A673 (cell line): ENCODE measurements around the gene SAMD4B.

Source experiments
- EZH2 ChIP-seq: fragments of 200-600 bp; sonication (generic); IDR thresholded peaks from 2 replicates; pipeline ENCODE4 v1.6.1; 2017; ENCODE audit warnings: borderline replicate concordance, low read depth, mild to moderate bottlenecking, mixed read lengths, antibody characterized with exemption, low read length; ENCODE audit not compliant: poor library complexity, severe bottlenecking
- TF ChIP-seq, protein P1 (sequence below): fragments of 300-800, 200-600 bp; sonication (generic); conservative IDR thresholded peaks from 2 replicates; pipeline ENCODE4 v1.5.1; 2017; ENCODE audit warnings: low read depth, mild to moderate bottlenecking, antibody characterized with exemption, low read length, moderate library complexity, mixed read lengths

GRCh38 chr19:39413911-39414608, 71.8 kb downstream of the SAMD4B start:
- no peak for TF ChIP-seq EZH2
- TF ChIP-seq, protein P1, sequence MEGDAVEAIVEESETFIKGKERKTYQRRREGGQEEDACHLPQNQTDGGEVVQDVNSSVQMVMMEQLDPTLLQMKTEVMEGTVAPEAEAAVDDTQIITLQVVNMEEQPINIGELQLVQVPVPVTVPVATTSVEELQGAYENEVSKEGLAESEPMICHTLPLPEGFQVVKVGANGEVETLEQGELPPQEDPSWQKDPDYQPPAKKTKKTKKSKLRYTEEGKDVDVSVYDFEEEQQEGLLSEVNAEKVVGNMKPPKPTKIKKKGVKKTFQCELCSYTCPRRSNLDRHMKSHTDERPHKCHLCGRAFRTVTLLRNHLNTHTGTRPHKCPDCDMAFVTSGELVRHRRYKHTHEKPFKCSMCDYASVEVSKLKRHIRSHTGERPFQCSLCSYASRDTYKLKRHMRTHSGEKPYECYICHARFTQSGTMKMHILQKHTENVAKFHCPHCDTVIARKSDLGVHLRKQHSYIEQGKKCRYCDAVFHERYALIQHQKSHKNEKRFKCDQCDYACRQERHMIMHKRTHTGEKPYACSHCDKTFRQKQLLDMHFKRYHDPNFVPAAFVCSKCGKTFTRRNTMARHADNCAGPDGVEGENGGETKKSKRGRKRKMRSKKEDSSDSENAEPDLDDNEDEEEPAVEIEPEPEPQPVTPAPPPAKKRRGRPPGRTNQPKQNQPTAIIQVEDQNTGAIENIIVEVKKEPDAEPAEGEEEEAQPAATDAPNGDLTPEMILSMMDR: 0 out of 2 replicates have a peak, but pooled peaks have one; percentile 19
